Femur (tissue), 1 donor: ENCODE measurements around the gene RBP5.

Experiments
- DNase-seq: peaks from one replicate; pipeline ENCODE4 v3.0.0-alpha.2; 2017

RBP5 gene, protein sequence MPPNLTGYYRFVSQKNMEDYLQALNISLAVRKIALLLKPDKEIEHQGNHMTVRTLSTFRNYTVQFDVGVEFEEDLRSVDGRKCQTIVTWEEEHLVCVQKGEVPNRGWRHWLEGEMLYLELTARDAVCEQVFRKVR

DNA sequence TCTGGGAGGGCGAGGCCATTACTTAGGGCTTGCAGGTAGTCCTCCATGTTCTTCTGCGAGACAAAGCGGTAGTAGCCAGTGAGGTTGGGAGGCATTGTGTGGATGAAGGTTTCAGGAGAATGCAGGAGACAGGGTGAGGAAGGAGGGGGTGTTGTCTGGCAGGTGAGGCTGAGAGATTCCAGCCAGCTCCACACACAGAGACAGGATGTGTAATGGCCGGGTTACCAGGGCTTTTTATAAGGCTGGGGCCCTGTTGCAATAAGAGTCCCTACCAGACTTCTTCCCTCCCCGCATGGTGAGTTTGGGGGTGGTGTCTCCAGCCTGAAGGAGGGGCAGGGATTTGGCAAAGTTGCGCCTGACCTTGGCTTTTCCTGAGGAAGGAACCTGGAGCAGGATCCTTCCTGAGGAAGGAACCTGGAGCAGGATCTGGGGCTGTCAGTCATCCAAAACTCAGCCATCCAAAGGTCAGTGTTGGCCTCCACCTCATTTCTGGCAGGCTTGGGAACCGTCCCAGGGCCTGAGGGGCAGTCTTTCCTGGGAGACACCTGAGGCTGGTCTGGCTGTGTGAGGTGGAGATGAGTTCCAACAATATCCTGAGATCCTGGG, at the start of gene RBP5:
Gene RBP5, minus strand, starts transcription at position 209 of the 606 bp plus-strand sequence. Its CDS starts 114 bp downstream, at position 95.
- no peak for DNase-seq

DNA sequence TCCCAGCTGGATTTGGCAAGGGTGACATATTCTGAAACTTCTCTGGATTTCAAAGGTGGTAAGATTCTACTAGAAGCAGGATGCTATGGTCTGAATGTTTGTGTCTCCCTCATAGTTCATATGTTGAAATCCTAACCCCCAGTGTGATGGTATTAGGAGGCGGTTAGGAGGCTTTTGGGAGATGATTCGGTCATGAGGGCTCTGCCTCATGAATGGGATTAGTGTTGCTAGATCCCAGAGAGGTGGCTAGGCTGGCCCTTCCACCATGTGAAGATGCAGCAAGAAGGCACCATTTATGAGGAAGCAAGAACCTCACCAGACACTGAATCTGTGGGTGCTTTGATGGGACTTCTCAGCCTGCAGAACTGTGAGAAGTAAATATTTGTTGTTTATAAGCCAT, 49.8 kb upstream of the RBP5 start:
- no peak for DNase-seq

DNA sequence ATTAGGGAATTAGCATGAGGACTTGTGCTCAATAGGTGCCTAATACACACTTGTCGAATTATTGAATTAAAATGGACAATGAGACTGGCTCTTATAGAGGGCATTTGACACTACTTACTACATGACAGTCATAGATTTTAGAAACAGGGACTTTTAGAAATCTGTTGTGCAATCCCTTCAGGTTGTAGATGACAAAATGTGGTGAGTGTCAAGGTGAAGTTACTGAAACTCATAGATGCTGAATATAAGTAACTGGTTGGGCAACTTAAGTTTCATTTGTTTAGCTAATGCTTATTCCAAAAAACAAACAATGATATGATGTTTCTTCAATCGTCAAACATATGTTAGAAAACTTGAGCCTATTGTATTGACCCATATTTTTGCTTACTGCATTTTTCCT, 47.9 kb upstream of the RBP5 start:
- DNase-seq = no peak

DNA sequence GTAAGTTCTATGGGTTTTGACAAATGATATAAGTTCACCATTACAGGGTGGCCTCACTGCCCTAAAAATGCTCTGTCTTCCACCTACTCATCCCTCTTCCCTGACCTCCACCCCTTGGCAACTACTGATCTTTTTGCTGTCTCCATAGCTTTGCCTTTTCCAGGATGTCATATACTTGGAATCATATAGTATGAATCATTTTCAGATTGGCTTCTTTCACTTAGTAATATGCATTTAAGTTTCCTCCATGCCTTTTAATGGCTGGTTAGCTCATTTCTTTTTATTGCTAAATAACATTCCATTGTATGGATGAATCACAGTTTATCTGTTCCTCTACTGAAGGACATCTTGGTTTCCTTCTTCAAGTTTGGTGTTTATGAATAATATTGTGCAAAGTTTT, 46.8 kb upstream of the RBP5 start:
- no peak for DNase-seq

DNA sequence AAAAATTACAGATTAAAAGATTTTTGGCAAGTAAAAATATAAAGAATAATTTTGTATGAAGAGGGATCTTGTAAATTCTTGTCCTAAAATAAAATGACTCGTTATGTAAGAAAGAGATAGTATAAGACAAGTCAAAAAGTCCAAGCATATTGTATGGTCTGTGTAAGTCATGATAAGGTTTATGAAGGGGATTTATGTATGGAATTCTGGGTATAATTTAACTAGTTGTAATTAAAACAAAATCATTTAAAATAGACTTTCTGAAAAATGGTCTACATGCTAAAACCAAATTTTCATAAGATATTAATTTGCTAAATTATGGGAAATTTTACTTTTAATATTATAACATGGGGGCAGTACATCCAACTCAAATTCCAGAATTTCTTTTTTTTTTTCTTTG, 43.2 kb upstream of the RBP5 start:
- DNase-seq = no peak

DNA sequence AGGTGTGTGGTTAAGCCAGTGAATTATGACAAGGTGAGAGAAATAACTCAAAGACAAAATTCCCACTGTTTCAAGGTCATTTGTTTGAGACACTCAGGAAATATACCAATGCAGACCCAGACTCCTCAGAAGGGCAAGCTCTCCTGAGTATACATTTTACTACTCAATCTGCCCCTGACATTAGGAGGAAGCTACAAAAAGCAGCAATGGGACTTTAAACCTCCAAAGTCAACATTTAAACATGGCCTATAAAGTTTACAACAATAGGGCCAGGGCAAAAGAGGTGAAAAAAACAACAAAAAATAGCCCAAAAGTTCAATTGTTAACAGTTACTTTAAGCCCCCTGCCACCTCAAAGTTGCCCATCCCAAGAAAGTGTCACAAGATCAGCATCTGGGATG, 41.3 kb upstream of the RBP5 start:
- no peak for DNase-seq

DNA sequence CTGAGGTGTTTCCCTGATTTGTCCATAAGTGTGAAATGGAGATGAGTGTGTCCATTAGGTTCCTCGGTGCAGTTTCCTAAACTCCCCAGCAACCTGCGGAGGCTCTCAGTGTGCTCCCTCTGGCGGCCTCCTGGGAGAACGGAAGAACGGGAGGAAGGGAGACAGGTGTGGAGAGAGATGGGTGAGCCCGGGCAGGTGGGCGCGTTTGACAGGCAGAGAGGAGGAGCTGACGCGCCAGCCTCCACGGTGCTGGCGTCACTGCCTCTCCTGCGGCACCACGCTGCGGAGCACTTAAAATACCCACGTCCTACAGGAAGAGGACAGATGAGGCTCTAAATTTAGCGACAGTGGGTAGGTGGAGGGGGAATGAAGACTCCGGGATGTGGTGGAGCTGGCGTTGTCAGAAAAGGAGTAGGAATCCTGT, 34.0 kb upstream of the RBP5 start:
- no peak for DNase-seq

DNA sequence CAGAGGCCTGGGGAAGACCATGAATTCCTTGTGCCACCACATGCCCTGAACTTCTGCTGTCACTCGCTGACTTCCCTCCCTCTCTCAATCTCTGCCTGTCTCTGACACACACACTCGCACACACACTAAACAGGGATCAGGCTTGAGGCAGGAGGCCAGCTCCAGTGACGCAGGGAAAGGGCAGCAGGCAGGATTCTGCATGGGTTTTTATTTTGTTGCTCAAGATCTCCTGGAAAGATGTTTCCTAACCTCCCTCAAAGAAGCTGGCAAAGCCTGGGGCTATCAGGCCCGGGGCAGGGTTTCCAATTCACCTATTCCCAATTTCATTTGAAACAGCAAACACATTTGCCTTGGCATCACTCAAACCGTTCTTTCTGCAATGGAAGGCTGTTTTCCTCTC, 33.1 kb upstream of the RBP5 start:
- no peak for DNase-seq

DNA sequence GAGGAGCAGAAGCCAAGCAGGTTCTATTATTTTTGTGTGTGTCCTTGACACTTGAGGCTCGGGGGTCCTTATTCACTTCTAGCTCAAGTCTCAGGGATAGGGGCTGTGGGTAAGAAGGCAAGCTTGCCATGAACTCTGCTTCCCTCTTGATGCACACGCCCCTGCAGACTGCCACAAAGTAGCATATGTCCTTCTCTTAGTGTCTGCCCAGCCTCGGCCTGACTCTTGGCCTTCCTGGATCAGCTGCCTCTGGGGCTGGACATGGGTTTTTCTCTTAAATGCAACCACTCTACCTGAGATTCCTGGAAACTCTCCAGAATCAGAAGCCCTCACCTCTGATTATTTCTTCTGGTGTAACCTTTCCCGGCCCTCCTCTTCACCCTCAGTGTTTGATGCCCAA, 32.6 kb upstream of the RBP5 start:
- no peak for DNase-seq

DNA sequence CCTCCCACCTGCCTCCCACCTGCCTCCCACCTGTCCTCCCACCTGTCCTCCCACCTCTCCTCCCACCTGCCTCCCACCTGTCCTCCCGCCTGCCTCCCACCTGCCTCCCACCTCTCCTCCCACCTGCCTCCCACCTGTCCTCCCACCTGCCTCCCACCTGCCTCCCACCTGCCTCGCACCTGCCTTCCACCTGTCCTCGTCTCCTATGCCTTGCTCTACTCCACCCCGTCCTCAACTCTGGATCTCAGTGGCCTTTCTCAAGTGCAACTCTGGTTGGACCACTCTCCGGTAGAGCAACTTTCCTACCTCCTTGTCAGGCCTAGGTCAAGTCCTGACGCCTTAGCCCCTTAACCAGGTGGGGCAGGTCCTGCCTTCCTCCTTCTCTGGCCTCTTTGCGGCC, 31.5 kb upstream of the RBP5 start:
- DNase-seq = no peak

DNA sequence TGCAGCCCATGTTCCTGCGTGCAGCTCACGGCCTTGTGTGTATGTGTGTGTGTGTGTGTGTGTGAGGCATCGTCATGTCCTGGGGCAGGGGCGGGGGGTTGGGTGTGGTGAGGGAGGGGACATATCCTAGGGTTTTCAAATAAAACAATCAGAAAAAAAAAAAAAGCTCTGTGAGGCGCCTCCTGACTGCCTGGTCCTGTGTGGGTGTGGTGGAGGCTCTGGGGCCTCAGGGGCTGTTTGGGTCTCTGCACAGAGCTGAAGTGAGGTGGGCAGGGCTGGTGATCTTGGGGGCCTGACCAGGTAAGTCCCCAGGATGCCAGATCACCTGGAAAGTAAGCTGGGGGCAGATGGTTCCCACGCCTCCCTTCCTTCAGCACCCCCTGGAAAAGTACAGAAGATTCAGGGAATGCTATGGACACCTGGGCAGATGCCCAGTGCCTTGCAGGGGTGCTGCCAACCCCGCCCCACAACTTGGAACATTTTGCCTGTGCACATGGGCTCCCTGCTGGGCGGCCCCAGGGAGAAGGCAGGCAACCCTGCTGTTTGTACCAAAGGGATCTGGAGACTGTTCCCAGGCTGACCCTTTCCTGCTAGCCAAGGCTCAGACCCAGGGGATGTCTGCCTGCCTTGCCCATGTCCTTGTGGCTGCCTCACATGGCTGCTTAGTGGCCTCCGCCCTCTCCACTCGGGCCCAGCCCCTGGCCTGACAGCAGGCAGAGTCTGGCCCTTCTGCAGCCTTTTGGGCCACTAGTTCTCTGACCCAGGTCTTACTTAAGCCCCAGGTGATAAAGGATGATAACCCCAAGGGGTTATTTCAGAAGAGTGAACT, 30.3 kb upstream of the RBP5 start:
- no peak for DNase-seq

DNA sequence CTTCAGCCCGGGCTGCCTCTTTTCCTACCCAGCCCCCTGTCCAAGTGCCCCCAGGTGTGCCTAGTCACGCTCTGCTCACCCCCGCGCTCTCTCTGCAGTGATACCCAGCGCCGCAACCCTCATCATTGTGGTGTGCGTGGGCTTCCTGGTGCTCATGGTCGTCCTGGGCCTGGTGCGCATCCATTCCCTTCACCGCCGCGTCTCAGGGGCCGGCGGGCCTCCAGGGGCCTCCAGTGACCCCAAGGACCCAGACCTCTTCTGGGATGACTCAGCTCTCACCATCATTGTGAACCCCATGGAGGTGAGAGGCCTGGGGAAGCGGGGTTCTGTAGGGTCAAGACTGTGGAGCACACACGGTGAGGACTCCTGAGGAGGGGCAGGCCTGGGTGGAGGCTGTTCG, 28.7 kb upstream of the RBP5 start:
- DNase-seq = no peak

DNA sequence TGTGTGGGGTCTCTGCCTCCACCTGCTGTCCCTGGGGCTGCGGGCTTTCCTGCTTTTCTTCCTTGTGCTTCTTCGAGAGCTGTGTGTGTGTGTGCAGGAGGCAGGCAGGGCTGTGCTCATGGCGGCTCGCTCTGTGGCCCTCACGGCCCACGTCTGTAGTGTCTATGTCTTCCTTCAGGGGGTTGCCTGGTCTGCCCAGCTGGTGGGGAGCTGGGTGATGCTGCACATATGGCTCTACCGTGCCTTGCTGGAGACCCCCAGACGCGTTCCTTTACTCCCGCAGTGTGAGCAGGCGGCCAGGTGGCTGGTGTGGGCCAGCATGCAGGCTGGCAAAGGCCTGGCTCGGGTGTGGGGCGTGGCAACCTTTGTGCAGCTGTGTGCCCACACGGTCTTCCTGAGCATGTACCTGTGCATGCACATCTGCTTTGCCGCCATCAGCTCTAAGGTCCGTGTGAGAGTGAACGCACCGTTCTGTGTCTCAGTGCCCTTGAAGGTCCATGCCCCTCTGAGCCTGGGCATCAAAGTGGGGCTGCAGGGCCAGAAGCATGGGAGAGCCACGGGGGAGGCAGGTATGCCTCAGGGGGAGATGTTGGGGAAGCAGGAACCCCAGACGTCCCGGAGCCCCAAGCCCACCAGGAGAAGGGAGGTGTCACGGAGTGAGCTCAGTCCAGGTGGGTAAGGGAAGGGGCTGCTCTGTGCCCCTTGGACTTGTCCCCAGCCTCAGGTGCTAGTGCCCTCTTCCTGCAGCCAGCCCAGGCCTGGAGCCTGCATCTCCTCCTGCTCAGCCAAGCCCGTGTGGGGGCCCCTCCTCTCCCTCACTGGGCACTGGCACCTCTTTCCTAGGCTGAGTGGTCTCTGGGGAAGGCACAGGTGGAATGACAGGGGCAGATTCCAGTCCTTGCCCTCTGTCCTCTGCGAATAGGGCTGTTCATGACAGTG, 27.8 kb upstream of the RBP5 start:
- DNase-seq = no peak

DNA sequence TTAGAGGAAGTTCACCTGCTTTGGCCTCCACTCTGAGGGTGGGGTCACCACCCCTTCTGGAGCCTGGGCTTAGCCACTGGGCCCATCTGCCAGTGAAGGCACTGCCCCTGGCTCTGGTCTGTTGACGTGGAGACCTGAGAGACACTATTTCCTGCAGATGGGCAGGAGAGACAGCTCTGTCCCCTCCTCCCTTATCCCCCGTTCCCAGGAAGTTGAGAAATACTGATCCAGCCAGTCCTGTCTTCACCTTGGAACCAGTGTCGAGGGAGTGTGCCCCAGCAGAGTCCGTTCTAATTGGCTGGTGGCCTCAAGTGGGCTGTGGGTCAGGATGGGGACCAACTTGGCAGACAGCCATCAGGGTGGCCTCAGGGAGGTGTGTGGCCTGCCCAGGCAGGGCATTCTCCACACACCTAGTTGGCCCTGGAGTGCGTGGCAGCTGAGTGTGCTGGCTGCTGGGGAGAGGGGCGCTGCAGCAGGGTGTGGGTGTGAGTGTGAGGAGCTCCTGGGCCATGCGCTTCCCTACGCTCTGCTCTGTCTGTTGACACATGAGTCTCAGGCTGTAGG, 26.9 kb upstream of the RBP5 start:
- DNase-seq = no peak

DNA sequence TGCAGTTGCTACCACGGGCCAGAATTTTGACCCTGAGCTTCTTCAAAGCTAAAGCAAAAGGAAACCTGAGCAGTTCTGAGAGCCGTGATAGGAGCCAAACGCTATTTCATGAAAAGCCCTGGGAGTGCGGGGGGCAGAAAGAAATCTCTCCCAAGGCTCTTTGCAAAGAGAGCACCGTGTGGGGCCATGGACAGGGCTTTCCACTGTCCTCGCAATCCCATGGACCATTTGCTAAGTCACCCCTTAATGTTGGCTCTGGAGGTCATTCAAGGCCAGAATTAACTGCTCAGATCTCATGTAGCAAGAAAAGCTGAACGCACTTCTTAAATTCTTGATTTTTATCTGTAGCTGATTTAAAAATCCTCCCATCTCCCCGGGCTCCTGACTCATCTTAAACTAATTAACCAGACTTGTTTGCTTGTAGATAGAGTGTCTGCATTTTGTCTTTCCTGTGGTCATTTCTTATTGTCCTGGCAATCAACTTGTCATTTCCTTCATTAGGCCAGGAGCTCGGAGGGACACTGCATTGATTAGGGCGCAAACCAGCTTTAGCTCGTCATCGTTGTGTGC, 26.3 kb upstream of the RBP5 start:
- no peak for DNase-seq

DNA sequence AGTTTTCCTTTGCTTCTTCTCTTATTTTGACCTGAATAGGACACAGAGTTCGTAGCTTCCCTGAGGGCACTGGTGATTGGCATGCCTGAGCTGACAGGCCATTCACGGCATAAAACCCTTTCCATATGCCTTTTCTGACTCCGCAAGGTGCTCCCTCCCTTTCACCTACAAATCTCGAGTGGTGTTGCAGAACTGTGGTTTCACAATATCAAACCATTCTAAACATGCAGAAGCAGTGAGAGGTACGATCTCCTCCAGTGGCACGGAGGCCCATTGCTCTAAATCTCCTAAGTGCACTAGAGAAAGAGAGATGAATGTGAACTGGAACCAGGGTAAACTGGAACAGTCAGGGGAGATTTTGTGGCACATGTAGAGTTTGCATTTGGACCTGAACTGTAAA, 25.4 kb upstream of the RBP5 start:
- DNase-seq = no peak

DNA sequence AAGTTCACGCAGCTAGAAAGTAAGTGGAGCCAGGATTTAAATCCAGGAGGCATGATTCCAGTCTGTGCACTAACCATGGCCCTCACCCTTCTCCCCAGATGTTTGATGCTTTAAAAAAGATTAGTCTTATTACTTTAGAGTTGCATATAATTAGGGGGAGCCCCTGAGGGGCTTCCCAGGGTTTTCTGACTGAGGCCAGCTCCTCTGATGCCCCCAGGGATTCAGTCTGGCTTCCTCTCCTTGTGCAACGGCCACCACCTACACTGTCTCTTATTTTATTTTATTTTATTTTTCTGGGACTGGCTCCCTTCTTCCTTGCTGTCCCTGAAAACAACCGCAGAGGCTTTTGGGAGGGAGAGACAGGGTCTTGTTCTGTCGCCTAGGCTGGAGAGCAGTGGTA, 24.1 kb upstream of the RBP5 start:
- DNase-seq = no peak

DNA sequence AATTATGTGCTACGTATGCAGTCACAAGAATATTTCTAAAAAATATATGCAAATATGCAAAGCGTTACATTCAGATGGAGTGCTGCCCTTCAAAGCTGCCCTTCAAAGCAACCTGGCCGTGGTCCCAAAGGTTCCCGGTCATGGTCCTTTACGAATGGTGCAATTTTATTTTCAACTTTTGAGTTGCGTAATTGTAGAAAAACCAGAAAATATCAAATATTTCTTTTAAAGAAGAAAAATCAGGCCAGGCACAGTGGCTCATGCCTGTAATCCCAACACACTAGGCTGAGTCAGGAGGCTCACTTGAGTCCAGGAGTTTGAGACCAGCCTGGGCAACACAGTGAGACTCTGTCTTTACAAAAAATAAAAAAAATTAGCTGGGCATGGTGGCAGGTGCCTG, 22.8 kb upstream of the RBP5 start:
- no peak for DNase-seq

DNA sequence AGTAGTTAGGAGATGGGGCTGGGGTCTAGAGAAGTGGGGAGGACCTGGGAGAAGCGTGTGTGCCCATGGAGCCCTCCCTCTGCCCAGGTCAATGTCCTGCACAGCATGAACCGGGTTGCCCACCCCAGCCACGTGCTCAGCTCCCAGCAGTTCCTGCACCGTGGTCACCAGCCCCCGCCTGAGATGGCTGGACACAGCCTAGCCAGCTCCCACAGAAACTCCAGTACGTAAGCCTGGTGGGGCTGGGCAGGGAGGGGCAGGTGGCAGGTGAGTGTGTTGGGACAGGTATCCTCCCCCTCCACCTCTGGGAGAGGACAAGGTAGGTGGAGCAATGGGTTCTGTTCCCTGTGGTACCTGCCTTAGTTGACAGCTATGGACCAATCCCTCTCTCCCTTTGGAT, 22.2 kb upstream of the RBP5 start:
- DNase-seq = no peak

DNA sequence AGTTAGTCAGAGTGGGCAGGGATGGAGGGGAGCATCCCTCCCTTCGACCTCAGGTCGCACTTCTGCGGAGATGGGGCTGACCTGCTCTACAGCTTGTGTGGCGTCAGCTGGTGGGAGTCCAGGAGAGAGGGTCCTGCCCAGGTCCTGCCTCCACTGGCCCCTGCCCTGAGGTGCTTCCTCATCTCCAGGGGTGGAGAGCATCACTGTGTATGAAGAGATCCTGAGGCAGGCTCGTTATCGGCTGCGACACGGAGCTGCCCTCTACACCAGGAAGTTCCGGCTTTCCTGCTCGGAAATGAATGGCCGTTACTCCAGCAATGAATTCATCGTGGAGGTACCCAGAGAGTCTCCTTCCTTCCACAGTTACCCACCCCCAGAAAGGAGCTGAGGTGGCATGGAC, 21.7 kb upstream of the RBP5 start:
- DNase-seq = no peak

DNA sequence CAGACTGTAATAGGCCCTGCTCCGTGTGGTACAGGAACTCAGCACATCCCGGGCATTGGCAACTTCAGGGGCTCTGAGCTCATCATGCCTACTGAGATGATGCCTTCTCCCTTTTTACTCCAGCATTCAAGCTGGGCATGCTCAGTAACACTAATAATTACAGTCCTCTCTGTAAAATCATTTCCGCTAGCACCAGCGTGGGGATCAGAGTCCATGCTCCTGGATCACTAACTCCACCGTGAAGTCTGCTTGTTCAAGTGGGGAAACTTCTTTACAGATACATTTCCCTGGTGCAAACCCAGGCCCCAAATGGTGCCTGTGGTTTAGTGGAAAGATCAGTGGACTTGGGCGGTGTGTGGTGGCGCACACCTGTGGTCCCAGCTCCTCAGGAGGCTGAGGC, 18.2 kb upstream of the RBP5 start:
- DNase-seq = no peak

DNA sequence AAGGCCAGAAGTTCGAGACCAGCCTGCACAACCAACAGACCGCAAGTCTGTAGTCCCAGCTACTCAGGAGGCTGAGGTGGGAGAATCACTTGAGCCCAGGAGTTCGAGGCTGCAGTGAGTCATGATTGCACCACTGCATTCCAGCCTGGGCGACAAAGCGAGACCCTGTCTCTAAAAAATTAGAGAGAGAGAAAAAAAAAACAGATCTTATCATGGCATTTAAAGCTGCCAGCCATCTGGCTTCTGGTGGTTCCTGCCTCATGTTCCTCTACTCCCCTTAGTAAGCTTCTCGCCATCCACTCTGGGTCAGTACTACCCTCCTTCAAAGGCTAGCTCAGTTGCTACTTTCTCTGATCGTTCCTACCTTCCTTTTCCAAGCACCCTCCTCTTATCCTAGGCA, 17.5 kb upstream of the RBP5 start:
- peak; percentile 1 for DNase-seq

DNA sequence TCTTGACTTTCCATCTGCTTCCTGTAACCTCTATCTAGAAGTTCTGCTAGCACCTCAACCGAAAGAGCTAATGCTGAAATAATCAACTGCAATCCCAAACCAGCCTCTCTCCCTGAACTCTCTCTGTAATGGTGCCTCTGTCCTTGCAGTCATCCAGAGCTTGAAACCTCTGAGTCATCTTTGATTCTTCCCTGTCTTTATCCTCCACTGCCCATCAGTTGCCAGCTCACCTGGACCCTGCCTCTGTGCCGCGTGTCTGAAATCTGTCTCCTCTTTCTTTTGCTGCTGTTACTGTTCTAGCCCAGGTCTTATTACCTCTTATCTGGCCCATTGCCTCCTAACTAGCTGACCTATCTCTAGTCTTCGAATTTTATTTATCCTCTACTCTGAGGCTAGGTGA, 17.0 kb upstream of the RBP5 start:
- DNase-seq = peak; percentile 6
